Panc1 (cell line): ENCODE measurements around the gene CLCN2.

Experiments
- TF ChIP-seq, protein P1 (sequence below), 2 experiments: IDR thresholded peaks; 2 replicates each; pipeline ENCODE4 v1.6.1; 2011 to 2012; ENCODE audit warnings: low read depth in 2 of 2, control low read depth in 1 of 2, low read length in 1 of 2, mild to moderate bottlenecking in 1 of 2, moderate library complexity in 1 of 2; ENCODE audit not compliant: insufficient read depth in 1 of 2
- TF ChIP-seq, protein P2 (sequence below): fragments of 450-650 bp; IDR thresholded peaks from 2 replicates; pipeline ENCODE4 v1.5.1; 2017; ENCODE audit warnings: mild to moderate bottlenecking

DNA sequence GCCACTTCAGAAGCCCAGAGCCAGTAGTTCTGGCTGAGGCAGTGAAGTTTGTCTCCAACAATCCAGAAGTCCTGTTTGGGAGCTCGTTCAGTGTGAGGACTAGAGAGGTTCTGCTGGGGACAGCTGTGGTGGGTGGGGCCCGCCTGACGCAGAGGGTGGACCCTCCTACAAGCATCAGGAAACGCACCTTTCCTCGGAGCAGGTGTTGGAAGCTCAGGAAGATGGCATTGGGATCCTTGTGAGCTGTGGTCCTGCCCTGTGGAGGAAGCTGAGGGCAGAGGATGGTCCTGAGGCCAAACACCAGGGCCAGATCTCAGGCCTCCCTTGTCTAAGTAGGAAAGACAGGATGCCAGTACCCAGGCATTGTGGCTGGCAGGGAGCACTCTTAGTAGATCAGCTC lies 11.5 kb upstream of the CLCN2 start:
- TF ChIP-seq, protein P1, sequence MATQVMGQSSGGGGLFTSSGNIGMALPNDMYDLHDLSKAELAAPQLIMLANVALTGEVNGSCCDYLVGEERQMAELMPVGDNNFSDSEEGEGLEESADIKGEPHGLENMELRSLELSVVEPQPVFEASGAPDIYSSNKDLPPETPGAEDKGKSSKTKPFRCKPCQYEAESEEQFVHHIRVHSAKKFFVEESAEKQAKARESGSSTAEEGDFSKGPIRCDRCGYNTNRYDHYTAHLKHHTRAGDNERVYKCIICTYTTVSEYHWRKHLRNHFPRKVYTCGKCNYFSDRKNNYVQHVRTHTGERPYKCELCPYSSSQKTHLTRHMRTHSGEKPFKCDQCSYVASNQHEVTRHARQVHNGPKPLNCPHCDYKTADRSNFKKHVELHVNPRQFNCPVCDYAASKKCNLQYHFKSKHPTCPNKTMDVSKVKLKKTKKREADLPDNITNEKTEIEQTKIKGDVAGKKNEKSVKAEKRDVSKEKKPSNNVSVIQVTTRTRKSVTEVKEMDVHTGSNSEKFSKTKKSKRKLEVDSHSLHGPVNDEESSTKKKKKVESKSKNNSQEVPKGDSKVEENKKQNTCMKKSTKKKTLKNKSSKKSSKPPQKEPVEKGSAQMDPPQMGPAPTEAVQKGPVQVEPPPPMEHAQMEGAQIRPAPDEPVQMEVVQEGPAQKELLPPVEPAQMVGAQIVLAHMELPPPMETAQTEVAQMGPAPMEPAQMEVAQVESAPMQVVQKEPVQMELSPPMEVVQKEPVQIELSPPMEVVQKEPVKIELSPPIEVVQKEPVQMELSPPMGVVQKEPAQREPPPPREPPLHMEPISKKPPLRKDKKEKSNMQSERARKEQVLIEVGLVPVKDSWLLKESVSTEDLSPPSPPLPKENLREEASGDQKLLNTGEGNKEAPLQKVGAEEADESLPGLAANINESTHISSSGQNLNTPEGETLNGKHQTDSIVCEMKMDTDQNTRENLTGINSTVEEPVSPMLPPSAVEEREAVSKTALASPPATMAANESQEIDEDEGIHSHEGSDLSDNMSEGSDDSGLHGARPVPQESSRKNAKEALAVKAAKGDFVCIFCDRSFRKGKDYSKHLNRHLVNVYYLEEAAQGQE (IDR thresholded peaks at IDR 0.05; ENCODE audit: insufficient read depth in 1 of 2, low read depth in 2 of 2, low read length in 1 of 2): no peak
- TF ChIP-seq, protein P2, sequence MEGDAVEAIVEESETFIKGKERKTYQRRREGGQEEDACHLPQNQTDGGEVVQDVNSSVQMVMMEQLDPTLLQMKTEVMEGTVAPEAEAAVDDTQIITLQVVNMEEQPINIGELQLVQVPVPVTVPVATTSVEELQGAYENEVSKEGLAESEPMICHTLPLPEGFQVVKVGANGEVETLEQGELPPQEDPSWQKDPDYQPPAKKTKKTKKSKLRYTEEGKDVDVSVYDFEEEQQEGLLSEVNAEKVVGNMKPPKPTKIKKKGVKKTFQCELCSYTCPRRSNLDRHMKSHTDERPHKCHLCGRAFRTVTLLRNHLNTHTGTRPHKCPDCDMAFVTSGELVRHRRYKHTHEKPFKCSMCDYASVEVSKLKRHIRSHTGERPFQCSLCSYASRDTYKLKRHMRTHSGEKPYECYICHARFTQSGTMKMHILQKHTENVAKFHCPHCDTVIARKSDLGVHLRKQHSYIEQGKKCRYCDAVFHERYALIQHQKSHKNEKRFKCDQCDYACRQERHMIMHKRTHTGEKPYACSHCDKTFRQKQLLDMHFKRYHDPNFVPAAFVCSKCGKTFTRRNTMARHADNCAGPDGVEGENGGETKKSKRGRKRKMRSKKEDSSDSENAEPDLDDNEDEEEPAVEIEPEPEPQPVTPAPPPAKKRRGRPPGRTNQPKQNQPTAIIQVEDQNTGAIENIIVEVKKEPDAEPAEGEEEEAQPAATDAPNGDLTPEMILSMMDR: no peak
